CD4-positive, CD25-positive, alpha-beta regulatory T cell (primary cell): Measurements from ENCODE around the gene BORCS6. TPM values are rescaled to one million over a fixed set of nuclear protein-coding genes. Genes with fewer than 3 reads are reported as not detected.

ENCODE experiments used
- ATAC-seq, 2 donors: fragments of 150-1000 bp; cut with Tn5 transposase; one replicate each; pipeline ENCODE4 v1.10.0; 2021; ENCODE audit warnings: low read depth in 2 of 2, moderate number of reproducible peaks in 2 of 2, moderate library complexity in 1 of 2
- DNase-seq, 3 donors: peaks; one replicate each; pipeline versions ENCODE4 v3.0.0 to v3.0.0-alpha.2; 2012 to 2022; ENCODE audit warnings: mixed read lengths in 1 of 3
- H3K27ac ChIP-seq: one replicate; pipeline ENCODE4 v1.7.0; 2013; ENCODE audit warnings: mild to moderate bottlenecking, low read length; ENCODE audit not compliant: insufficient read depth, poor library complexity, severe bottlenecking
- H3K27me3 ChIP-seq: one replicate; pipeline ENCODE4 v1.7.0; 2013; ENCODE audit warnings: low read length; ENCODE audit not compliant: control insufficient read depth, insufficient read depth
- H3K36me3 ChIP-seq: one replicate; pipeline ENCODE4 v1.7.0; 2013; ENCODE audit warnings: mild to moderate bottlenecking, low read length, moderate library complexity; ENCODE audit not compliant: control insufficient read depth, insufficient read depth
- H3K4me1 ChIP-seq: 2 replicates; pipeline ENCODE4 v1.7.0; 2013; ENCODE audit warnings: mild to moderate bottlenecking, low read length; ENCODE audit not compliant: insufficient read depth, control insufficient read depth, poor library complexity, severe bottlenecking
- H3K4me3 ChIP-seq: one replicate; pipeline ENCODE4 v1.7.0; 2013; ENCODE audit warnings: low read depth, mild to moderate bottlenecking, low read length, moderate library complexity
- H3K9me3 ChIP-seq, 2 experiments: 1 replicate in 1 of 2; 2 replicates in 1 of 2; pipeline ENCODE4 v1.7.0; 2013; ENCODE audit warnings: low read length in 2 of 2, mild to moderate bottlenecking in 1 of 2, moderate library complexity in 1 of 2; ENCODE audit not compliant: control insufficient read depth in 2 of 2
- H3K27ac Mint-ChIP-seq, 3 donors: one replicate each; pipeline ENCODE4 v1.8.0; 2020 to 2022; ENCODE audit warnings: mild to moderate bottlenecking in 3 of 3, mixed read lengths in 3 of 3, moderate library complexity in 2 of 3
- H3K27me3 Mint-ChIP-seq: one replicate; pipeline ENCODE4 v1.8.0; 2022; ENCODE audit warnings: mild to moderate bottlenecking, mixed read lengths
- H3K36me3 Mint-ChIP-seq: one replicate; pipeline ENCODE4 v1.8.0; 2020; ENCODE audit warnings: mixed read lengths
- H3K4me1 Mint-ChIP-seq, 4 donors: one replicate each; pipeline ENCODE4 v1.8.0; 2020 to 2022; ENCODE audit warnings: mixed read lengths in 4 of 4, mild to moderate bottlenecking in 1 of 4
- H3K4me3 Mint-ChIP-seq, 4 donors: one replicate each; pipeline ENCODE4 v1.8.0; 2020 to 2022; ENCODE audit warnings: mild to moderate bottlenecking in 4 of 4, mixed read lengths in 4 of 4, moderate library complexity in 3 of 4
- H3K9me3 Mint-ChIP-seq, 7 donors: one replicate each; pipeline ENCODE4 v1.8.0; 2020 to 2022; ENCODE audit warnings: mixed read lengths in 7 of 7, mild to moderate bottlenecking in 3 of 7, moderate library complexity in 2 of 7
- polyA plus RNA-seq, 4 donors: library from polyadenylated mRNA; unstranded; fragments of 300-500 nt; fragmentation: Illumina TruSeq; gene quantifications; one replicate each; pipeline ENCODE4 v1.2.3, GENCODE V29; 2021
- total RNA-seq: library from RNA; stranded (reverse); gene quantifications from one replicate; pipeline ENCODE4 v1.2.3, GENCODE V29; 2022

Gene BORCS6
- total and polyA plus RNA-seq, 5 donors from 2014 or later, result 10.1 to 29.9 (median 25.0) TPM

- no peaks in the 10 kb centered on the region for H3K27me3 Mint-ChIP-seq
- no peak for ATAC-seq
- no peak overlapping the region for H3K27ac ChIP-seq
- H3K4me3 Mint-ChIP-seq, result peak overlapping the region in 1 of 4 donors; percentile 35
- no peaks in the 10 kb centered on the region for H3K27me3 ChIP-seq
- H3K27ac Mint-ChIP-seq, result no peak overlapping the region
- no peaks in the 10 kb centered on the region for H3K36me3 Mint-ChIP-seq
- no peaks in the 10 kb centered on the region for H3K36me3 ChIP-seq
- no peaks in the 10 kb centered on the region for H3K9me3 Mint-ChIP-seq
- H3K4me3 ChIP-seq, result no peak overlapping the region
- H3K9me3 ChIP-seq, result no peaks in the 10 kb centered on the region
- peaks cover 12% of the 10 kb centered on the region for H3K4me1 ChIP-seq
- H3K4me1 Mint-ChIP-seq, result peaks cover 0 to 20% (median 16%) of the 10 kb centered on the region in 4 donors
- no peak for DNase-seq
Observed at GRCh38 chr17:8206536-8206935, 16.6 kb upstream of the BORCS6 start.

GRCh38 chr17:8204761-8205555, 15.0 kb upstream of the BORCS6 start:
- Mint-ChIP-seq H3K4me1 (peaks cover 0 to 18% (median 11%) of the 10 kb centered on the region in 4 donors), H3K9me3 (no peaks in the 10 kb centered on the region), H3K27me3 (peaks cover 4% of the 10 kb centered on the region), H3K36me3 (no peaks in the 10 kb centered on the region), H3K27ac (no peak overlapping the region), H3K4me3 (peak overlapping the region in 1 of 4 donors; percentile 47)
- Histone ChIP-seq H3K27ac (no peak overlapping the region), H3K36me3 (no peaks in the 10 kb centered on the region), H3K4me3 (no peak overlapping the region), H3K9me3 (no peaks in the 10 kb centered on the region), H3K27me3 (no peaks in the 10 kb centered on the region), H3K4me1 (peaks cover 3% of the 10 kb centered on the region)
- ATAC-seq, result no peak
- no peak for DNase-seq

- no peak overlapping the region for H3K4me3 Mint-ChIP-seq
- Histone ChIP-seq H3K4me3 (peak overlapping the region; percentile 83), H3K27ac (peak overlapping the region; percentile 60), H3K27me3 (no peaks in the 10 kb centered on the region), H3K36me3 (no peaks in the 10 kb centered on the region), H3K4me1 (peaks cover 46% of the 10 kb centered on the region), H3K9me3 (no peaks in the 10 kb centered on the region)
- DNase-seq, result peak; percentile 50 to 89 (median 67)
- ATAC-seq, result peak; percentile 9 to 18
- H3K27me3 Mint-ChIP-seq, result peaks cover 4% of the 10 kb centered on the region
- no peak overlapping the region for H3K27ac Mint-ChIP-seq
- H3K36me3 Mint-ChIP-seq, result no peaks in the 10 kb centered on the region
- H3K9me3 Mint-ChIP-seq, result no peaks in the 10 kb centered on the region
- peaks cover 4 to 21% (median 18%) of the 10 kb centered on the region in 4 donors for H3K4me1 Mint-ChIP-seq
Observed at GRCh38 chr17:8192070-8192815, 2.3 kb upstream of the BORCS6 start.

GRCh38 chr17:8190506-8190905, 526 bp upstream of the BORCS6 start:
- Mint-ChIP-seq H3K27me3 (peaks cover 4% of the 10 kb centered on the region), H3K4me1 (peaks cover 4 to 12% (median 11%) of the 10 kb centered on the region in 4 donors), H3K9me3 (no peaks in the 10 kb centered on the region), H3K27ac (peak overlapping the region in 2 of 3 donors; percentile 32 to 92), H3K4me3 (peak overlapping the region in 2 of 4 donors; percentile 82 to 89), H3K36me3 (no peaks in the 10 kb centered on the region)
- DNase-seq (no peak), ATAC-seq (no peak)
- H3K4me1 ChIP-seq, result peaks cover 45% of the 10 kb centered on the region
- peak overlapping the region; percentile 89 for H3K27ac ChIP-seq
- H3K4me3 ChIP-seq, result peak overlapping the region; percentile 76
- no peaks in the 10 kb centered on the region for H3K36me3 ChIP-seq
- H3K27me3 ChIP-seq, result no peaks in the 10 kb centered on the region
- H3K9me3 ChIP-seq, result no peaks in the 10 kb centered on the region

- peaks cover 10% of the 10 kb centered on the region for H3K27me3 Mint-ChIP-seq
- peak overlapping the region; percentile 91 for H3K4me3 ChIP-seq
- H3K9me3 Mint-ChIP-seq, result no peaks in the 10 kb centered on the region
- no peaks in the 10 kb centered on the region for H3K9me3 ChIP-seq
- ATAC-seq, result no peak
- H3K27me3 ChIP-seq, result no peaks in the 10 kb centered on the region
- peaks cover 46% of the 10 kb centered on the region for H3K4me1 ChIP-seq
- no peaks in the 10 kb centered on the region for H3K36me3 Mint-ChIP-seq
- DNase-seq, result peak; percentile 25 to 48 (median 42)
- peak overlapping the region in 2 of 3 donors; percentile 86 to 92 for H3K27ac Mint-ChIP-seq
- no peaks in the 10 kb centered on the region for H3K36me3 ChIP-seq
- H3K4me1 Mint-ChIP-seq, result peaks cover 4 to 14% (median 12%) of the 10 kb centered on the region in 4 donors
- peak overlapping the region; percentile 89 for H3K27ac ChIP-seq
- peak overlapping the region in 1 of 4 donors; percentile 89 for H3K4me3 Mint-ChIP-seq
Observed at GRCh38 chr17:8189041-8189710, 804 bp downstream of the BORCS6 start.

- H3K4me1 ChIP-seq, result peaks cover 46% of the 10 kb centered on the region
- H3K27ac Mint-ChIP-seq, result peak overlapping the region in 1 of 3 donors; percentile 86
- H3K4me3 ChIP-seq, result peak overlapping the region; percentile 91
Observed at GRCh38 chr17:8188263-8188839, 1.6 kb downstream of the BORCS6 start.

More at GRCh38 chr17:8188263-8188839, 1.6 kb downstream of the BORCS6 start:
- H3K36me3 ChIP-seq, result no peaks in the 10 kb centered on the region
- peaks cover 4 to 18% (median 12%) of the 10 kb centered on the region in 4 donors for H3K4me1 Mint-ChIP-seq
- H3K27me3 Mint-ChIP-seq, result peaks cover 10% of the 10 kb centered on the region
- no peak overlapping the region for H3K4me3 Mint-ChIP-seq
- H3K9me3 Mint-ChIP-seq, result no peaks in the 10 kb centered on the region
- H3K9me3 ChIP-seq, result no peaks in the 10 kb centered on the region
- no peak for ATAC-seq
- H3K27me3 ChIP-seq, result no peaks in the 10 kb centered on the region
- DNase-seq, result peak in 2 of 3 donors; percentile 21 to 33
- H3K36me3 Mint-ChIP-seq, result no peaks in the 10 kb centered on the region
- peak overlapping the region; percentile 89 for H3K27ac ChIP-seq
